Retina (tissue), 1 donor: Measurements from ENCODE around the gene MEI1.
A peak's percentile ranks its signal among the peaks of the same experiment; 100 is the strongest.
"Not testable (repeated sequence)": the region's sequence is repeated elsewhere in the genome, so short reads cannot be mapped to it uniquely, and the experiment has no call there.

Experiments used
- DNase-seq: peaks from one replicate; pipeline ENCODE4 v3.0.0-alpha.2; 2016

The MEI1 gene

DNA sequence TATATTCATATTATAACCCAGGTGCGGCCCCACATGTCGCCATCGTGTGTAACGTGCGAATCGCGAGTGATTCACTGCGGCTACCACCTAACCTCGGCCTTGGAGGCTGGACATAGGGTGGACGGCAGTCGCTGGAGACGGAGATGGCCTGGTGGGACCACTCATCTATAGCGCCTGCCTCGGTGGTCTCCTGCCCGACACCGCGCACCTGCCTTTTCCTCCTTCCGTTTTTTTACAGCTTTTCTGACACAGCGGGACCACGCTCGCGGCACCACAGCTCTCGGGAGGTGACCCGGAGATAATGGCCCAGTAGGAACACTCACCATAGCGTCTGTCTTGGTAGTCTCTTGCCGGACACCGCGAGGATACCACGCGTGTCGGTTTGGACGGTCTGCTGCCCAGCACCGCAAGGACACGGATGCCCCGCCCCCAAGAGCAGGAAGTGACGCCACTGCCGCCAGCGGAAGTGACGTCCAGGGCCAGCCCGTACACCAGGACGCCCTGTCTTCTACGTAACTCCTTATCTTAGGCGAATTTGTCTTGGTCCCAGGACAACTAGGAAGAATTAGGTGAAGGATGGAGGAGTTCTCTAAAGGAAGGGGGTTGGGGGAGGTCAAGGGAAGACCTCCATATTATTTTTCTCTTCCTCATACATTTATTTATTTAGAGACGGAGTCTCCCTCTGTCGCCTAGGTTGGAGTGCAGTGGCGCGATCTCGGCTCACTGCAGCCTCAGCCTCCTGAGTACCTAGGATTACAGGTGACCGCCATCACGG lies 17.1 kb upstream of the MEI1 start:
- peak; percentile 93 for DNase-seq

DNA sequence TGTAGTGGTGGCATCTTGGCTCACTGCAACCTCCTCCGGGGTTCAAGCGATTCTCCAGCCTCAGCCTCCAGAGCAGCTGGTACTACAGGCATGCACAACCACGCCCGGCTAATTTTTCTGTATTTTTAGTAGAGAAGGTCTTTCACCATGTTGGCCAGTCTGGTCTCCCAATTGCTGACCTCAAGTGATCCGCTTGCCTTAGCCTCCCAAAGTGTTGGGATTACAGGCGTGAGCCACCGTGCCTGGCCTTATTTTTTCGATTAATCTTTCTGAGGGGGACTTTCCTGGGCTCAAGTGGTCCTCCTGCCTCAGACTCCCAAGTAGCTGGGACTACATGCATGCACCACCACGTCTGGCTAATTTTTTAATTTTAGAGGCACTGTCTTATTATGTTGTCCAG lies 16.3 kb upstream of the MEI1 start:
- DNase-seq = no peak

DNA sequence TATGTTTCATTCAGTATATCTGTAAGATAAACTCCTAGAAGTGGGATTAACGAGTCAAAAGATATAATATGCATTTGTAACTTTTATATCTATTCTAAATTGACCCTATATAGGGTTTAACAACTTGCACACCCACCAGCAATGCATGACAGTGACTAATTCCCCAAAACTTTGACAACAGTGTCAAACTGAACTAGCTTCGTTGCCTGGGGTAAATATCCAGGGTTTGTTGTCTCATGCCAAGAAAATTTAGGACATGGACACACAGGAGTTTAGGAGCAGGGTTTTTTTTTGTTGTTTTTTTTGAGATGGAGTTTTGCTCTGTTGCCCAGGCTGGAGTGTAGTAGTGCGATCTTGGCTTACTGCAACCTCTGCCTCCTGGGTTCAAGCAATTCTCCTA lies 15.7 kb upstream of the MEI1 start:
- no peak for DNase-seq

DNA sequence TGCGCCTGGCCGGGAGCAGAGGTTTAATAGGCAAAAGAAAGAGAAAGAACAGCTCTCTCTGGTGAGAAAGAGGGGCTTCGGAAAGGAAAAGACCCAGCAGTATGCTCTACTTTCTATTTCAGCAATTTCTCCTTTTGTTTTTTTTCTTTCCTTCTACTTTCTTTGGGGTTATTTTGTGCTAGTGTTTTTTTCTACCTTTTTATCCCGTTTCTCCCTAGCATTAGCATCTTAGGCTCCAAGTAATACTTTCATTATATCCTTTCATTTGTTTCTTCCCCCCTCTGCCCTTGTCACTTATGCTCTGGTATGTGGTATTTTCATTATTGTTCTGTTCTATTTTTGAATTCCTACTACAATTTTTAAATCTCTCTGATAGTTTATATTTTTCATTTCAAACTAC lies 15.1 kb upstream of the MEI1 start:
- no peak for DNase-seq

DNA sequence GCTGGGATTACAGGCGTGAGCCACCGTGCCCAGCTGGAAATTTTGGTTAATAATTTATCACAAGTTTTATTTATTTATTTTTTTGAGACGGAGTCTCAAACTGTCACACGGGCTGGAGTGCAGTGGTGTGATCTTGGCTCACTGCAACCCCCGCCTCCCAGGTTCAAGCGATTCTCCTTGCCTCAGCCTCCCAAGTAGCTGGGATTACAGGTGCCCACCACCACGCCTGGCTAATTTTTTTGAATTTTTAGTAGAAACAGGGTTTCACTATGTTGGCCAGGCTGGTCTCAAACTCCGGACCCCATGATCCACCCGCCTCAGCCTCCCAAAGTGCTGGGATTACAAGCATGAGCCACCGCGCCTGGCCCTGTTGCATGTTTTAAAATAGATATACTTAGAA lies 12.4 kb upstream of the MEI1 start:
- not testable (repeated sequence) for DNase-seq

DNA sequence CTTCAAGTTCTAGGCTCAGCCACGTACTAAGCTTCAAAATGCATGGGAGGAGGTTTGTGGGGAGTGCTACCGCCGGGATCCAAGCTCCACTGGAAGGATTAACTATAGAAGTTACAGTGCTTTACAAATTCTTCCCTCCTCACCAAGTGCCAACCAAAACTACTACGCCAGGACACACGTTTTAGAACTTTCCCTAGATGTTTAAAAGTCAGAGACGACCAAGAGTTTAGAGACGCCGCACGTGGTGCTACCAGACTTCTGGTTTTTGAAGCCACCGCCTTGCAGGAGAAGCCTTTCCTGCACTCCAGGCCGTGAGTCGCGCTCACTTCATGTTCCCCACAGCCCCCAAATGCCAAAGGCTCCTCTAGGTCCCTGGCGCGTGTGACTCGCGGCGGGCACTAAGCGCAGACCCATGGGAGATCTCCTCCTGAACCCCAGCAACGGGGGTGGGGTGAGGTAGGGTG lies 11.4 kb upstream of the MEI1 start:
- DNase-seq = no peak

DNA sequence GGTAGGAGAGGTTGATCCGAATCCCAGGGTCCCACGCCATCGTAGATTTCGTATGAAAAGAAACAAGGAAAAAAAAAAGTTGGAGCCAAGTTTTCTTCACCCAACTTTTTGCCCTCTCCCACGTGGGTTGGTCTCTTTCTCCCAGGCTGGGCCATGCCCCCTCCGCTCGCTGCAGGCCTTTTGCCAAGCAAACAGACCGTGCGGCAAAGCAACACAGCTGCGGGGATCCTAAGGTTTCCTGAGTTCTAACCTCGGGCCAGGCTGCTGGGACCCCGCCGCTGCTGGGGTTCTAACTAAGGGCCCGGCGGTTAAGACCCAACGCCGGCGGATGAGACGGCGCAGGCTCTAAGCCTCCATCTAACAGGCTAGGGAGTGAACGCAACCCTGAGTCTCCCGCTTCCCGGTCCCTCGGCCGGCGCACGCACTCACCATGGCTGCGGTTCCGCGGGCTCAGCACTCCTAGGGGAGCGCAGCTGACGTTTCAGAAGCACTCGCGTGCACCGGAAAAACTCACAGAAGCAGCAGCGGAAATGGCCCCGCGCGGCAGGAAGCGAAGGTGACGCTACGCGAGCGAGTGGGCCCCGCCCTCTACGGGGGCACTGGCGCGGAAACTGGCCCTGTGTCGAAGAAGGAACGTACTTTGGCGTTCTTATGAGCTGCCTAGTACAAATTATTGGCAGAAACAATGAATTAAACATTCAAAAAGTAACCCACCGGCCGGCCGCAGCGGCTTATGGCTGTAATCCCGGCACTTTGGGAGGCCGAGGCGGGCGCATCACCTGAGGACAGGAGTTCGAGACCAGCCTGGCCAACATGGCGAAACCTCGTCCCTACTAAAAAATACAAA lies 10.7 kb upstream of the MEI1 start, which contains the start of gene SNU13:
SNU13 (minus strand) TSS at position 503 of the 847 bp plus-strand sequence; CDS start at position 432, 71 bp downstream.
- peak; percentile 91 for DNase-seq

DNA sequence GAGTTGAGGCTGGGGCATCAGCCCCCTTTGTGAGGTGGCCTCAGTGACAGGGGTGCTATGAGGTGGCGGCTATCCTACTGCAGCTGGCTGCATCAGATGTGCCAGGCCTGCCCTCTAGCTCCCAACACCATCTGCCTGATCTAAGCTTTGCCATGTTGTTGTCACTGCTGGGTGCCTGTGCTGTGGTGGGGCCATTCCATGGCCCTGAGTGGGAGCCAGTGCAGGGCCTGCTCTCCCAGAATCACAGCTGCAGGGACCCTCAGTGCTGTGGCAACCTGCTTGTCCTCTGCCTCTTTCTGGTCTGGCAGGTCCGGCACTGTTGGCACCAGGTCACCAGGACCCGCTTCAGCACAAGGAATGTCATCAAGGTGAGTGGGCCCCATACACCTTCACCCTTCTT lies 8.8 kb upstream of the MEI1 start:
- DNase-seq = no peak

DNA sequence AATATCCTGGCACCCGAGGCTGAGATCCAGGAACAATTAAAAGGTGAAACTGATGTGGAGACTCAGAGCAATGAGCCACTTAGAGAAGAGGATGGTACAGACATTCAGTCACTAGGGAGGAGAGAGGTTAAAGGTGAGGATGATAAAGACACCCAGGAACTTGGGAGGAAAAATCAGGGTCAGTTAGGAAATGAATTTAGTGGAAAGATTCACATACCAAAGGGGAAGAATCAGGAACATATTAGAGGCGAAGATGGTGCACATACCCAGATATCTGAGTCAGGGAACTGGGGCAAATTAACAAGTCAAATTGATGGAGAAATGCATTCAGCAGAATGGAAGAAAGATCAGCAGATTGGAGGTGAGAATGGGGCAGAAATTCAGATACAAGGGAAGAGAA lies 4.1 kb upstream of the MEI1 start:
- no peak for DNase-seq

DNA sequence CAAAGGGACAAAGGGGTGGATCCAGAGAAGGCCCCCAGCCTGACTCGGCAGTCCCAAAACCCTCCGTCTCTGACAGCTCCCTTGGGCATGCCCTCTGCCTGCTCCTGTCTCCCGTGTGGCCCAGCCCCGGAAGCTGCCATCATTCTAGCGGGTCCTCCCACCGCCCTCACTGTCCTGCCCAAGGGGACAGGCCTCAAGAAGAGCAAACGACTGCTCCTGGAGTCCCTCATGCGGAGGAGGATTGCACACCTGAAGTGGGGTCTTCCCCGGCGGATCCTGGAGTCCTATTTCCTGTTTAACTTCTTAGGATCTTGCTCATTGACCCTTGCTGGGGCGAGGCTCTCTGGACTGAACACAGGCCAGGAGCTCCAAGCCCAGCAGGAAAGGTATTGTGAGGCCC lies 2.6 kb upstream of the MEI1 start:
- no peak for DNase-seq

DNA sequence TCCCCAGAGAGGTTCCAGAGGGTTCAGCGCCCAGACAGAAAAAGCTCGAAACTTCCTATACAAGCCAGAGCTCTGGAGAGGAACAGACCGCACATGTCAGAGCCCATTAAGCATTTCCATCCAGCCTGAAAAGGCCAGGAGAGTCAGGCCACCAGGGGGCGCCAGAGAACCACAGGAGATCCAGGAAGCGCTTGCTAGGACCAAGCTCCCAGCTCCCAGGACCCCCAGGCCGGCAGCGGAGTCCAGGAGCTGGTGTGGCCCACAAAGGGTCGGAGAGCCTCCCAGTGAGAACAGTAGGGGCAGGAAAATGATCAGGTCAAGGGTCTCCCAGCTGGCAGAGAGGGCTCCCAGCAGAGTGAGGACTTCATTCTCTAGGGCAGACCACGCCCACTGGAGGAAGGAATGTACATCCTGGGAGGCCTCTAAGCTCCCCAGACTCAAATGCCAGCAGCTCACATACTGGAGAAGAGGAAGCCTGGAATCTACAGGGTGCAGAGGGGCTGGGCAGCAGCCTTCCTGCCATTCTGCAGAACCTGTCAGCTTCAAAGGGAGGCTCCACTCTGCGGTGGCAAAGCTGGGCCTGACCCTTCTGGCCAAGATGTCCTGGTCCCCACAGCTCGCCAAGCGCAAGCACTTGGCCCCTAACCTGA lies 2.1 kb upstream of the MEI1 start:
- DNase-seq = peak; percentile 97

DNA sequence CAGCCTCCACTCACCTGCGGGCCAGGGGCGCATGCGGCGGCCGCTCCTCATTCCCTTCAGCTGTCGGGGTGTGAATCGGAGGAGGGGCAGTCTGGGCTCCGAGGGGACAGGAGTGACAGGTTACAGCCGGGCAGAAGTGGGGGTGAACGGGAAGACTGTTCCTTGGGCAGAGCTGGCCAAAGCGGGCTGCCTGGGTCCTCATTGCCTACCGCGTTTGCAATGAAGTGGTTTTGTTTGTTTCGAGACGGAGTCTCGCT lies 733 bp downstream of the MEI1 start:
- DNase-seq = no peak

DNA sequence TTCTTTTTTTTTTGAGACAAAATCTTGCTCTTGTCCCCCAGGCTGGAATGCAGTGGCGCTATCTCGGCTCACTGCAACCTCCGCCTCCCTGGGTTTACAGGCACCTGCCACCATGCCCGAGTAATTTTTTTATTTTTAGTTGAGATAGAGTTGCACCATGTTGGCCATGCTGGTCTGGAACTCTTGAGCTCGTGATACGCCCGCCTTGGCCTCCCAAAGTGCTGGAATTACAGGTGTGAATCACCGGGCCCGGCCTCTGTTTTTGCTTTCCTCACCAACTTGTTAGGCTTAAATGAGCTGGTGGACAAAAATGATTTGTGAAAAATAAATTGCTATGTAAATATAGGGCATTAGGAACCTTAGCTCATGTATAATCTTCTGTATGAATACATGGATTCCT lies 3.5 kb downstream of the MEI1 start:
- DNase-seq = no peak

DNA sequence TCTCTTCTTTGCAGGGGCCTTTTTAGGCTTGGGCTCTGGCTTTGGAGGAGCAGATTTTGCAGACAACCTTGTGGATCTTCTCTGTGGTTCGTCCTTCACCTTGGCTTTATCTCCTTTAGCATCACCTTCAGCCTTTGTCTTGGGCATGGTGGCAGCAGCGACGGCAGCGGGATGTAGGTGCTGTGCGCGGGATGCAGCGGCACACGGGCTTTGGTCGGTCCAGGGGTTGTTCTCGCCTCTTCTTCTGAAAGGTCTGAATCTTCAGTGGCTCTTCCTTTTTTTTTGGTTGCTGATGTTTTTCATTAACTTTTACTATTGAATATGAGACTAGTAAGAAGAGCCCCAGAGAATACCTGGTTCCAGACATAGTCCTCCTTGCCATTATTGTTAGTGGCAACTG lies 10.0 kb downstream of the MEI1 start:
- no peak for DNase-seq

DNA sequence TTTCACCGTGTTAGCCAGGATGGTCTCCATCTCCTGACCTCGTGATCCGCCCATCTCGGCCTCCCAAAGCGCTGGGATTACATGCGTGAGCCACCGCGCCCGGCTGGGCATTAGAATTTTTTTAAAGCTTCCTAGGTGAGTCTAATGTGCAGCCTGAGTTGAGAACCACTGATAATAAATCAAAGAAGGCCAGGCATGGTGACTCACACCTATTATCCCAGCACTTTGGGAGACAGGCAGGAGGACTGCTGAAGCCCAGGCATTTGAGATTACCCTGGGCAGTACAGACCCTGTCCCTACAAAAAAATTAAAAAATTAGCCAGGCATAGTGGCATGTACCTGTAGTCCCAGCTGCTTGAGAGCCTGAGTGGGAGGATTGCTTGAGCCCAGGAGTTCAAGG lies 13.7 kb downstream of the MEI1 start:
- no peak for DNase-seq

DNA sequence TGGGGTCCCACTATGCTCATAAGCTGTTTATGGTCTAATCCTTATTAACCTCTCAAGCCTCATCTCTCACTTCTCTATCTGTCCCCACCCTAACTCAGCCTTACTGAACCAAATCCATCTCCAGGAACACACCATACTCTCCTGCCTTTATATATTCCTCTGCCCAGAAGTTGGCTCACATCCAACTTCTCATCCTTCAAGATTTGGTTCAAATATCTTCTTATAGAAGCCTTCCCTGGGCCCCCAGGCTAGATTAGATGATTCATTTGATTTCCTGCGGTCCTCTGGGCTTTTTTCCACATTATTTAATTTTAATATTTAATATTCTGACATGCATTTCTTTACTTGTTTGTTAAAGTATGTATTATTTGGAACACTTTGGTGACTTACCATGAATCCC lies 23.2 kb downstream of the MEI1 start:
- no peak for DNase-seq

DNA sequence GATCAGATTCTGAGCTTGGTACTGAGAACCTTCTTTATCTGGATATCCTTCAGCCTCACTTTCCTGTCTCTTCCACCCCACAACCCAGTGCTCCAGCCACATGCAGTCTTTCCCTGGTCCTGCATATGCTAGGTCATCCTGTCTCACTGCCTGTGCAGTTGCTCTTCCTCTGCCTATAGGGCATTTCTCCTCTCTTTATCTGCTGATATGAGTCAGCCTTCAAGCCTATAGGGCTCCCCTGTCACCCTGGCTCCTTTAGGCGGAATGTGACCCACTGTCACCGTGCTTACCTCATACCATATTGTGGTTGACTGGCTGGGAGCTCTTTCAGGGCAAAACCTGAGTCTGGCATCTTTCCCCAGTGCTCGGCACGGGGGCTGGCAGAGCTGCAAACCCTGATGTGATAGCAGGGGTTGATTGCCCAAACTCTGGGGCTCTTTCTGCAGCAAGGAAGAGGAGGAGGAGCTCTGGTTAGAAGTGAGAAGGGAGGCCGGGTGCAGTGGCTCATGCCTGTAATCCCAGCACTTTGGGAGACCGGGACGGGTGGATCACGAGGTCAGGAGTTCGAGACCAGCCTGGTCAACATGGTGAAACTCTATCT lies 26.3 kb downstream of the MEI1 start:
- DNase-seq = no peak

DNA sequence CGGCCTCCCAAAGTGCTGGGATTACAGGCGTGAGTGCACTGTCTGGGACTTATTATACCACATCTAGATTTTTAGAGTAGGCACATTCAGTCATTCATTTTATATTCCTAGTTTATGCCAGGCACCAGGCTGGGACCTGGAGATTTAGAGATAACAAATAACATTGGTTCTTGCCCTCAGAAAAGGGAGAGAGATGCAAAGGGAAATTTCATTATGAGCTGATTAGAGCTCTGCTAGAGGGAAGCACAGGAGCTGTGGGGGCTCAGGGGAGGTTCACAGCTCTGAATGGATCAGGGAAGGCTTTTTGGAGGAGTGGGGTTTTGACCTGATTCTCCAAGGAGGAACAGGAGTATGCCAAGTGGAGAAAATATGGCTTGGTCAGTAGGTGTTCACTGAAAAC lies 32.3 kb downstream of the MEI1 start:
- no peak for DNase-seq

DNA sequence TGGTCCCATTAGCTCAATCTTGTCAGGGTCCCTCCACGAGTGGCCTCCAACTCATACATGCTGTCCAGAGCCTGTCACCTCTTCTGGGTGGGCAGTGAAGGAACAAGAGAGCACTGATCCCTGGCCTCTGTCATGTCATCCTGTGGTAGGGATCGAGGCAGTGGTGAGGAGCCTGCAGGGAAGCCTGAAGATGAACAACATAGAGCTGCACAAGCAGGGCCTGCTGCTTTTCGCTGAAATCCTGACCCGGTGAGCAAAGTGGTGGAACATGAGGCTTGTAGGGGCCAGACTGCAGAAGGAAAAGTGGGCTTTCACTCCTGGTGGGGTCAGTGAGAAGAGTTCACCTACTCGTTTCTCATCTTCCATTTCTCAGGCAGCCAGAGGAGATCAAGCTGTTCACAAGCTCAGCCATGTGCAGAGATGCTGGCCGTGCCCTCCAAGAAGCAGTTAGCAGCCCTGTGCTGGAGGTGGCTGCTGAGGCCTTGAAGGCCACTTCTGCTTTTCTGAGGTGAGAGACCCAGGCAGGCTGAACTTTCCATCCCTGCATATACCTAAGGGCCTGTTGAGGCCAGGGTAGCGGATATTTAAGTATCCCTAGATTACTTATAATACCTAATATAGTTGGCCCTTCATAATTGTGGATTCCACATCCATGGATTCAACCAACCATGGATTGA lies 32.9 kb downstream of the MEI1 start:
- DNase-seq = no peak

DNA sequence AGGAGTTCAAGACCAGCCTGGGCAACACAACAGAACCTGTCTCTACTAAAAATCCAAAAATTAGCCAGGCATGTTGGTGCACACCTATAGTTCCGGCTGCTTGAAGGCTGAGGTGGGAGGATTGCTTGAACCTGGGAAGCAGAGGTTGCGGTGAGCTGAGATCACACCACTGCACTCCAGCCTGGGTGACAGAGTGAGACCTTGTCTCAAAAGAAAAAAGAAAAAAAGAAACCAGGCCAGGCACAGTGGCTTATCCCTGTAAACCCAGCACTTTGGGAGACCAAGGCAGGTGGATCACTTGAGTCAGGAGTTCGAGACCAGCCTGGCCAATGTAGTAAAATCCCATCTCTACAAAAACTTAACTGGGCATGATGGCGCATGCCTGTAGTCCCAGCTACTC lies 33.9 kb downstream of the MEI1 start:
- not testable (repeated sequence) for DNase-seq

DNA sequence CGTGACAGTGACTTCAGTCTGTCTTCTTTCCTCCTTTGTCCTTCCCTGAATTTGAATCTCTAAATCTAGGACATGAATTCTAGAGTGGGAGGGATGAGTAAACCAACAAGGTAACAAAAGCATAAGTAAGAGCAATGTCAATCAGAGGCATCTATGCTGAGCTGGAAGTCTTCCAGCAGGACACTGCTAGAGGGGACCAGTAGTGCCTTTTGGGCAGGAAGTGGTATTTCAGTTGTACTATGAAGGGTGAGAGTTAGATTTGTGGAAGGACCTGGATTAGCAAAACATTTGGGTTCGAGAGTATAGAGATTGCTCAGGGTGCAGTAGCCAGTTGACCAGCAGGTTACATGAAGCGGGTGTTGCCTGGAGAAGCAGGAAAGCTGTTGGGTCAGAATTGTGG lies 40.3 kb downstream of the MEI1 start:
- no peak for DNase-seq

DNA sequence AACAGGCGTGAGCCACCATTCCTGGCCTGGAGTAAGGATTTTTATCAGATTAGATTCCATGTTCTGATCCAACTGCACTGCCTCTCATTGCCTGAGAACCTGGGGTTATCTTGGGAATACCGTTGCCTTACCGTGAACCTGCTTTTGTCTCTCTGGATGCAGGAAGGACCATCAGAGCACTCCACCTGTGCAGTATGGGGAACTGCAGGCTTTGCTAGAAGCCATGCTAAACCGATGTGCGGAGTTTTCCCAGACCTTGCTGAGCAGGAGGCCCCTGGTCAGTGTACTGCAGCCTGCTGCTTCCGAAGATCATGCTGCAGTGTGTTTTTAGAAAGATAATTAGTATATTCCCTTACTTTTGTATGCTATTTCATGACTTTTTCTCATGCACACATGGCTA lies 43.6 kb downstream of the MEI1 start:
- DNase-seq = no peak

DNA sequence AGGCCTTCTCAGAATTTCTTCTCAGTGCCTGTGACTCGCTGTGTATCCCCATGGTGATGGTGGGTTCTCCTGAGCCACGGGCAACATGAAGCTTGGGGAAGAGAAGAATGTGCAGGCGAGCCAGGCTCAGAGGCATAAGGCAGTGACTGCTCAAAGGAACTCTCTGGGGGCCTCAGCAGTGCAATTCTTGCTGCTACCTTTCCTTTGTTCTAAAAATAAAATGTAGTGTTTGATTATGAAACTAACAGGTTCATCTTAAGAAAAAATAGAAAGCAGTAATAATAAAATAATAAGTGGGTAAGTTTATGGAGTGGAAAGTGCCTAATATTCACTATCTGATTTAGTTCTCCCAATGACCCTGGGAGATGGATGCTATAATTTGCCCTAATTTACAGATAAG lies 46.7 kb downstream of the MEI1 start:
- DNase-seq = no peak
